HEK293T (cell line): ENCODE measurements around the gene TMC5.
"Not testable (repeated sequence)": the region's sequence is repeated elsewhere in the genome, so short reads cannot be mapped to it uniquely, and the experiment has no call there.

Source experiments
- CTCF ChIA-PET: fragments of 350-600 bp; formaldehyde crosslinking; extraction: SDS; loops from one replicate; lab custom pipeline; 2021; ENCODE audit warnings: antibody characterized with exemption, inconsistent platforms; lab: Yijun Ruan, JAX
- POLR2A ChIA-PET: fragments of 350-600 bp; formaldehyde crosslinking; extraction: SDS; loops from one replicate; lab custom pipeline; 2020; ENCODE audit warnings: antibody characterized with exemption, inconsistent platforms; lab: Yijun Ruan, JAX
- DNase-seq: peaks from one replicate; pipeline ENCODE4 v3.0.0; 2012; ENCODE audit warnings: mixed read lengths; ENCODE audit errors: extremely low spot score
- ARNT ChIP-seq: fragments of 450-650 bp; IDR thresholded peaks from 2 replicates; pipeline ENCODE4 v1.6.1; 2017; ENCODE audit warnings: mild to moderate bottlenecking
- BHLHE40 ChIP-seq: fragments of 450-650 bp; IDR thresholded peaks from 2 replicates; pipeline ENCODE4 v1.6.1; 2016; ENCODE audit warnings: mild to moderate bottlenecking, moderate library complexity, borderline replicate concordance
- CTBP1 ChIP-seq: fragments of 450-650 bp; IDR thresholded peaks from 2 replicates; pipeline ENCODE4 v1.6.1; 2016; ENCODE audit warnings: borderline replicate concordance
- ELF4 ChIP-seq: fragments of 450-650 bp; IDR thresholded peaks from 2 replicates; pipeline ENCODE4 v1.6.1; 2017; ENCODE audit warnings: antibody characterized with exemption
- FOXA1 ChIP-seq: fragments of 450-650 bp; IDR thresholded peaks from 2 replicates; pipeline ENCODE4 v1.6.1; 2016; ENCODE audit warnings: mild to moderate bottlenecking
- FOXK2 ChIP-seq: fragments of 450-650 bp; IDR thresholded peaks from 2 replicates; pipeline ENCODE4 v1.6.1; 2016; ENCODE audit warnings: mild to moderate bottlenecking
- FOXM1 ChIP-seq: fragments of 450-650 bp; IDR thresholded peaks from 2 replicates; pipeline ENCODE4 v1.6.1; 2017; ENCODE audit warnings: mild to moderate bottlenecking, borderline replicate concordance
- HDGF ChIP-seq: fragments of 450-650 bp; IDR thresholded peaks from 2 replicates; pipeline ENCODE4 v1.6.1; 2017; ENCODE audit warnings: antibody characterized with exemption, borderline replicate concordance
- L3MBTL2 ChIP-seq: fragments of 450-650 bp; conservative IDR thresholded peaks from 2 replicates; pipeline ENCODE4 v1.6.1; 2016; ENCODE audit warnings: mild to moderate bottlenecking
- LEF1 ChIP-seq: fragments of 450-650 bp; IDR thresholded peaks from 2 replicates; pipeline ENCODE4 v1.6.1; 2017; ENCODE audit warnings: mild to moderate bottlenecking, borderline replicate concordance
- NFRKB ChIP-seq: fragments of 450-650 bp; IDR thresholded peaks from 2 replicates; pipeline ENCODE4 v1.6.1; 2016; ENCODE audit warnings: mild to moderate bottlenecking, moderate library complexity
- SP1 ChIP-seq: fragments of 450-650 bp; IDR thresholded peaks from 2 replicates; pipeline ENCODE4 v1.6.1; 2017
- SUZ12 ChIP-seq: fragments of 450-650 bp; IDR thresholded peaks from 2 replicates; pipeline ENCODE4 v1.6.1; 2016; ENCODE audit warnings: mild to moderate bottlenecking
- TARDBP ChIP-seq: fragments of 450-650 bp; IDR thresholded peaks from 2 replicates; pipeline ENCODE4 v1.6.1; 2016
- ZNF384 ChIP-seq: fragments of 450-650 bp; IDR thresholded peaks from 2 replicates; pipeline ENCODE4 v1.6.1; 2016
- TF ChIP-seq, protein P1 (sequence below): fragments of 450-650 bp; IDR thresholded peaks from 2 replicates; pipeline ENCODE4 v1.6.1; 2016

The TMC5 gene

DNA sequence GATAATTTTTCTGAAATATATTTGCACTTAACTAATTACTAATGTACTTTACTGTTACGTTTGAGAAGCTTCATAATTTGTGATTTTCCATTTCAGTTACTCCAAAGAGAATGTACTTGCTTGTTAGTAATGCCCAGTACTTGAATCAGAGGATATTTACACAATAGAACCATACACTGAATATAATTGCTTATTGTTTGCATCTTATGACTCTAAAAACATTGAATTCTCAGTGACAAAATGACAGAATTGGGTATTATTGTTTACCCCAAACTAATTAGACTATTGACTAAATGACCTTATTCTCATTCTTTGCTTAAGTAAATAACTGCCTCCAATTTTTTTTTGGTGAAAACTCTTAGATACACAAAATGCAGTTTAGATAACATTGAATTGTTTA, 114.9 kb downstream of the TMC5 start:
- no peak for TF ChIP-seq FOXA1
- POLR2A ChIA-PET = no interaction called here
- CTCF ChIA-PET = no interaction called here
- DNase-seq = no peak

DNA sequence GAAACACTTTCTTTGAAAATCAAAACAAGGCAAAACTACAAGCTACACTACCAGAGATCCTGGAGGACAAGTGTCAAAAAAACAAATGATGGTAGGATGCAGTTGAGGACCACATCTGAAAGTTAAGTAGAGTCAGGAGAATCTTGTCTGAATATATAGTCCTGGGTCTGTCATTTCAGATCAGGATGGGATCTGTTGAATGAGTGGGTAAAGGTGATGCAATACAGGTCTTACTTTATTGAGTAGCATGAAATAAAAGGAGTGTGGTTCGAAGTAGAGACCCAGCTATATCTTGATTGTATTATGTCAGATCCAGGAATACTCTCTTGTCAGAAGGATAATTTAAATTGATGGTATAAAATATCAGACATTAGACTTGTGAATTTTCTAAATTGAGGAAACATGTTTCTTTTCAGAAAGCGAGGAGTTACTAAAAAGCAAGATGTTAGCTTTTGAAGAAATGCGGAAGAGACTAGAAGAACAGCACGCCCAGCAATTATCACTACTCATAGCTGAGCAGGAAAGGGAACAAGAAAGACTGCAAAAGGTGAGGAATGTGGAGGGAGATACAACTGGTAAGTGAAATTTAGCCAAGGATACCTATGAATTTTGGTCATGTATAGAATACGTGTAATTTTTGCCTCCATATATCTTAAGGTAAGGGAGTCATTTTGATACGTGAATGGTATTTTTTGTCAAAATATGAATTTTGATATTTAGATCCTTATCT, 122.7 kb downstream of the TMC5 start:
- TF ChIP-seq ZNF384 = no peak
- no peak for TF ChIP-seq TARDBP
- TF ChIP-seq FOXA1 = no peak
- no peak for TF ChIP-seq NFRKB
- TF ChIP-seq, protein P1, sequence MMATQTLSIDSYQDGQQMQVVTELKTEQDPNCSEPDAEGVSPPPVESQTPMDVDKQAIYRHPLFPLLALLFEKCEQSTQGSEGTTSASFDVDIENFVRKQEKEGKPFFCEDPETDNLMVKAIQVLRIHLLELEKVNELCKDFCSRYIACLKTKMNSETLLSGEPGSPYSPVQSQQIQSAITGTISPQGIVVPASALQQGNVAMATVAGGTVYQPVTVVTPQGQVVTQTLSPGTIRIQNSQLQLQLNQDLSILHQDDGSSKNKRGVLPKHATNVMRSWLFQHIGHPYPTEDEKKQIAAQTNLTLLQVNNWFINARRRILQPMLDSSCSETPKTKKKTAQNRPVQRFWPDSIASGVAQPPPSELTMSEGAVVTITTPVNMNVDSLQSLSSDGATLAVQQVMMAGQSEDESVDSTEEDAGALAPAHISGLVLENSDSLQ = no peak
- TF ChIP-seq SUZ12 = no peak
- no peak for TF ChIP-seq L3MBTL2
- no peak for TF ChIP-seq LEF1
- no peak for TF ChIP-seq SP1
- TF ChIP-seq HDGF = no peak
- no peak for TF ChIP-seq ELF4
- no peak for TF ChIP-seq CTBP1
- no peak for TF ChIP-seq FOXK2
- TF ChIP-seq ARNT = no peak
- no peak for TF ChIP-seq BHLHE40
- TF ChIP-seq FOXM1 = no peak
- ChIA-PET POLR2A (interaction anchor here (2.6 to 3.6 kb wide), 2 partner anchors 15 to 16 kb away, joined by 6 to 16 read pairs; partner anchors contain the start of gene VPS35L), CTCF (interaction anchor here (0.7 to 1.2 kb wide), 3 partner anchors 15 to 1544 kb away, joined by 3 to 4 read pairs (median 3); partner anchors contain the start of gene VPS35L)
- no peak for DNase-seq

DNA sequence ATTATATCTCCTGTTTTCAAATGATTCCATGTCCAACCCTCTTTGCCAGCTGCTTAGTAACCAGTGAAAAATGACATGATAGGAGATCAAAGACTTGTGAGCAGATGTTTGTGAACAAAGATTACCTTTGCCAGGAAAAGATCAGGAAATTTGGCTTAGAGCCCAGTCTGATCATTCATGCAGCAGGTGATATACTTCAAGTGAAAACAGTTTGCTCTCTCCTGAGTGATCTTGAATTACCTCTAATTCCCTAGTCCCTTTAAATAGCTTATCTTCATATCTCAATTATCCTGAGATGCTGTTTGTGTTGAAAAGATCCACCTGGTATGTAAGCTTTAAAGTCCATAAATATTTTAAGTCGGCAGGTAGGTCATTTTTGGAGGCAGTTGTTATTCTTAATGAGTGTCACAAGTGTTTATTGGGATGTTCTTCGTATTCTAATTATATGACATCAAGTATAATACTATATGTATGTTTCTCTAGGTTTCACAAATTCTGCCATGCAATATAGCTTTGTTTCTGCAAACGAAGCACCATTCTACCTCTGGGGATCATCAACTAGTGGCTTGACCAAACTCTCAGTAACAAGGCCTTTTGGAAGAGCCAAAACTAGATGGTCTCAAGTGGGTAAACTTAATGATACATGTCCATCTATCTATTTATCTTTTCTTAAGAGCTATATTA, 124.6 kb downstream of the TMC5 start:
- TF ChIP-seq ARNT (no peak), HDGF (no peak), LEF1 (no peak), ELF4 (no peak), FOXA1 (no peak), L3MBTL2 (no peak), NFRKB (no peak), BHLHE40 (no peak), TARDBP (no peak), ZNF384 (no peak), FOXM1 (no peak), SUZ12 (no peak), CTBP1 (no peak), SP1 (no peak), FOXK2 (no peak)
- TF ChIP-seq, protein P1 = no peak
- DNase-seq = no peak
- POLR2A ChIA-PET = interaction anchor here (1.2 to 1.3 kb wide), 2 partner anchors 13 to 18 kb away, joined by 3 to 5 read pairs; partner anchors contain the start of gene VPS35L
- CTCF ChIA-PET = interaction anchor here (0.7 to 0.8 kb wide), 2 partner anchors 13 to 90 kb away, joined by 3 to 4 read pairs; partner anchors contain the start of gene VPS35L

DNA sequence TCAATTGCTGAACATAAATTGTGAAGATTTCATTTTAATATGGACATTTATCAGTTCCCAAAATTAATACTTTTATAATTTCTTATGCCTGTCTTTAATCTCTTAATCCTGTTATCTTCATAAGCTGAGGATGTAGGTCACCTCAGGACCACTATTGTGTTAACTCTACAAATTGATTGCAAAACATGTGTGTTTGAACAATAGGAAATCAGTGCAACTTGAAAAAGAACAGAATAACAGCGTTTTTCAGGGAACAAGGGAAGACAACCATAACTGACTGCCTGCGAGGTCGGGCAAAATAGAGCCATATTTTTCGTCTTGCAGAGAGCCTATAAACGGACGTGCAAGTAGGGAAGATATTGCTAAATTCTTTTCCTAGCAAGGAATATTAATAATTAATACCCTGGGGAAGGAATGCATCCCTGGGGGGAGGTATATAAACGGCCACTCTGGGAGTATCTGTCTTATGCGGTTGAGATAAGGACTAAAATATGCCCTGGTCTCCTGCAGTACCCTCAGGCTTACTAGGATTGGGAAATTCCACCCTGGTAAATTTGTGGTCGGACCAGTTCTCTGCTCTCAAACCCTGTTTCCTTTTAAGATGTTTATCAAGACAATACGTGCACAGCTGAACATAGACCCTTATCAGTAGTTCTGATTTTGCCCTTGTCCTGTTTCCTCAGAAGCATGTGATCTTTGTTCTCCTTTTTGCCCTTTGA, 125.8 kb downstream of the TMC5 start:
- DNase-seq, CTCF ChIA-PET: not testable (repeated sequence)
- POLR2A ChIA-PET = interaction anchor here (1.2 to 1.3 kb wide), 2 partner anchors 12 to 19 kb away, joined by 3 to 5 read pairs; partner anchors contain the start of gene VPS35L

DNA sequence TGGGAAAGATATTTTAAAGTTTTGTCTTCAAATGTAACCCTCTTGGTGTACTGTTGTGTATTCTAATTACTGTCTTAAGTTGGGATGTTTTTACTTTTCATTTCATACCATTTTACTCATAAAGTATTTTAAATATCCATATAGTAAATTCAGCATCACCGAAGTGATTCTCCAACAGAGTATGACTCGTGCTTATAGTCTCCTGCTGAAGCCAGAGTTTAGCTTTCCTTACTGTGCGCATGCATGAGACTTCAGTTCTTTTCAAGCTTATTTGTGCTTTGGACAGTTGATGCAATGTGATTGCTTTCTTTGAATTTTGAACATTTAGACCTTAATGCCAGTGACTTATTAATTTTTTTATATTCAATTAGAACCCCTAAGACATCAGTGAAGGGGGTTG, 130.5 kb downstream of the TMC5 start:
- CTCF ChIA-PET = no interaction called here
- POLR2A ChIA-PET = no interaction called here
- DNase-seq = no peak
- TF ChIP-seq NFRKB (no peak), HDGF (no peak), FOXM1 (no peak), BHLHE40 (no peak), L3MBTL2 (no peak), ELF4 (no peak), CTBP1 (no peak)
